Measurements from ENCODE around the gene GJB3.

DNA sequence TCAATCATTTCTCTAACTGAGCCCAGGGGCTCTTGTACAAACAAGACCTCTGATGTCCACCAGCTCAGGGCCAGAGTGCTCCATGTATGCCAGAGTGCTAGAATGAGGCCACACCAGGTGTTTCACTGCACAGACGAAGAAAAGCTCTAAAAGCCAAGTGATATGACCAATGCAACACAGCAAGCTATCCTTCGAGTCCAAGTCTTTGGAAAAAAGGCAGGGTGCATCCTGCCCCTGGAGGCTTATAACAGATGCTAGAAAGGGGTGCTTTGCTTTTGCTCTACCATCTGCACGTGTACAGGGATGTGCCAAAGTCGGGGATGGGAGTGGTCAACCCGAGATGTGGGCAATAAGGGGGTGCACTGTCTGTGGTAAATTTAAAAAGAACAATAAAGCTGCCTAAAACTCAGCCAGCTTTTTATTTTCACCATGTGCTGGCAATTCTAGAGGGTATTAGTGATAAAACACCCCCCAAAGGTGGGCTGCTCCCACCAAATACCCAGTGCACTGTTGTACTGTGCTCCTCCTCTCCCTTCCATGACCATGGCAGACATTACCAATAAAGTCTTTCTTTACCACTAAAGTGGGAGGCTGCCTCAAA, 46.4 kb downstream of the GJB3 start:
- TF ChIP-seq EZH2 (optimal IDR thresholded peaks at IDR 0.05; ENCODE audit: low read depth, low read length) (no peak), EZH2phosphoT487 (IDR thresholded peaks at IDR 0.05; ENCODE audit: low read length) (no peak)
- TF ChIP-seq, protein P1, sequence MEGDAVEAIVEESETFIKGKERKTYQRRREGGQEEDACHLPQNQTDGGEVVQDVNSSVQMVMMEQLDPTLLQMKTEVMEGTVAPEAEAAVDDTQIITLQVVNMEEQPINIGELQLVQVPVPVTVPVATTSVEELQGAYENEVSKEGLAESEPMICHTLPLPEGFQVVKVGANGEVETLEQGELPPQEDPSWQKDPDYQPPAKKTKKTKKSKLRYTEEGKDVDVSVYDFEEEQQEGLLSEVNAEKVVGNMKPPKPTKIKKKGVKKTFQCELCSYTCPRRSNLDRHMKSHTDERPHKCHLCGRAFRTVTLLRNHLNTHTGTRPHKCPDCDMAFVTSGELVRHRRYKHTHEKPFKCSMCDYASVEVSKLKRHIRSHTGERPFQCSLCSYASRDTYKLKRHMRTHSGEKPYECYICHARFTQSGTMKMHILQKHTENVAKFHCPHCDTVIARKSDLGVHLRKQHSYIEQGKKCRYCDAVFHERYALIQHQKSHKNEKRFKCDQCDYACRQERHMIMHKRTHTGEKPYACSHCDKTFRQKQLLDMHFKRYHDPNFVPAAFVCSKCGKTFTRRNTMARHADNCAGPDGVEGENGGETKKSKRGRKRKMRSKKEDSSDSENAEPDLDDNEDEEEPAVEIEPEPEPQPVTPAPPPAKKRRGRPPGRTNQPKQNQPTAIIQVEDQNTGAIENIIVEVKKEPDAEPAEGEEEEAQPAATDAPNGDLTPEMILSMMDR (IDR thresholded peaks at IDR 0.05; ENCODE audit: low read length), result no peak

Data from MM.1S (cell line).